Measurements from ENCODE around the gene SPHKAP.

SPHKAP gene

DNA sequence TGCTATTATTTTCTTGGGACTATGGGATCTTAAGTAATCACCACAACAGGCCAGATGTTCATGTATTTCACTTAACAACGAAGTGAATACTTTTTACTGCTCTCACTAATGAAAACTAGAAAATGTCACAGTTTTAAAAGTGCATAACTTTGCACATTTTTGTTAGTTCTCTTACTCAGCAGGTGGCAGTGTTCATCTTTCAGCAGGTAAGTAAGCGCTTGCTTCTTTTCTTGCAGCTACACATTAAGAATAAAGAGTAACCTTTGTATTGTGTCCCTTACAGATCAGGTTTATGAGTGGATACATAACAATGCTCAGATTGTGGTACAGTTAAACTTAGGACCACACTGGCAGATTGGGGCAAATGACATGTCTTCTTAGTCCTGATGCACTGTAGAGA lies 249.1 kb downstream of the SPHKAP start:
- no peak for TF ChIP-seq EZH2 (IDR thresholded peaks at IDR 0.05)
- no peak for TF ChIP-seq POLR2AphosphoS5 (IDR thresholded peaks at IDR 0.05; ENCODE audit: borderline replicate concordance, low read depth, low read length)
- TF ChIP-seq FOXP2 (optimal IDR thresholded peaks at IDR 0.05; ENCODE audit: control extremely low read depth, extremely low read length, insufficient read depth) = no peak
- Histone ChIP-seq H3K36me3 (ENCODE audit: insufficient read depth, low read length) (no peaks in the 10 kb centered on the region), H3K9me3 (ENCODE audit: low read depth, low read length) (no peaks in the 10 kb centered on the region; the same call in 1 of the 2 replicates), H3K9ac (ENCODE audit: insufficient read length) (no peak overlapping the region), H3K4me3 (no peak overlapping the region), H3K27ac (peak overlapping the region; percentile 75; the same call in 1 of the 2 replicates)
- no peak for DNase-seq (ENCODE audit: low read depth, low spot score)

DNA sequence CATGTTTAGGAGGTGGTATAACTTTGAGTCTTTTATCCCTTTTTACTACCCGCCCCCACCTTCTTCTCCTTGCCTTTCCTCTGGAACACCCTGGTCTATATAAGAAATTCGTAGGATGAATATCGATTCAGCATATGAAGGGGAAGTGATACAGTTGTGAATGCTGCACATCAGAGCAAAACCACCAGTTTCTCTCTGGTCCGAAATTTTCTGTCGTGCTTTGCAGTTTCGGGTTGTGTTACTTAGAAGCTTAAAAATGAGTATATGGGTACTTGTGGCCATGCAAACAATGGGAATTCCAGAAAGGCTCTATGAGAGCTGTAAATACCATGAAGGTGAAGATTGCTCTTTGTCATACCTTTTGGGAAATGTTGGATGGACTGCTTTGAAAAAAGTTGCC lies 249.5 kb downstream of the SPHKAP start:
- H3K36me3 ChIP-seq (ENCODE audit: insufficient read depth, low read length) = no peaks in the 10 kb centered on the region
- H3K9me3 ChIP-seq (ENCODE audit: low read depth, low read length) = no peaks in the 10 kb centered on the region; the same call in 1 of the 2 replicates
- DNase-seq (ENCODE audit: low read depth, low spot score) = no peak
- H3K27ac ChIP-seq = peak overlapping the region; percentile 75; the same call in 1 of the 2 replicates
- no peak overlapping the region for H3K9ac ChIP-seq (ENCODE audit: insufficient read length)
- TF ChIP-seq EZH2 (IDR thresholded peaks at IDR 0.05) = no peak
- no peak for TF ChIP-seq POLR2AphosphoS5 (IDR thresholded peaks at IDR 0.05; ENCODE audit: borderline replicate concordance, low read depth, low read length)
- TF ChIP-seq FOXP2 (optimal IDR thresholded peaks at IDR 0.05; ENCODE audit: control extremely low read depth, extremely low read length, insufficient read depth) = no peak
- no peak overlapping the region for H3K4me3 ChIP-seq

Data from SK-N-MC (cell line).